ENCODE results near the gene FAM240B. TPM values are rescaled to one million over a fixed set of nuclear protein-coding genes. Genes with fewer than 3 reads are reported as not detected.
A peak's percentile ranks its signal among the peaks of the same experiment; 100 is the strongest.

Gene FAM240B
- total and polyA plus RNA-seq, 9 of the 15 experiments (the other 6 are each of a cell fraction or from before 2014, with no cell fraction given) = not detected

DNA sequence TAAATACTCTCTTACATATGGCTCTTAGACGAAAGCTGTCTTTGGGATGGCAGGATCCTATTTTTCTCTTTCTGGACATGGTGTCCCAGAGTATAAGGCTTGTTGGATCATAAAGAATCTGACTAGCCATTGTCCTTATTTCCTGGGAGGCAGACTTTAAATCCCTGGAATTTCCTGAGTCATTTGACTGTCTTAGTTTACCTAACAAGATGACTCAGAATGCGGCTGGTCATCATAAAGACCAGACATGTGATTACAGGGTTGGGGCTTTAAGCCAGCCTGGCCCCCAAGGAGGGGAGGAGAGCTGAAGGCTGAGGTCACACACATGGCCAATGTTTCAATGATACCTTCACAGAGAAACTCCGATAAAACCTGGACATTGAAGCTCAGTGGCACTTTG is 37.2 kb downstream of the FAM240B start (continued):
- TF ChIP-seq RFX5 (IDR thresholded peaks at IDR 0.05; ENCODE audit: low read depth, low read length) (no peak), DPF2 (IDR thresholded peaks at IDR 0.05) (no peak), XRCC4 (IDR thresholded peaks at IDR 0.05; ENCODE audit: extremely low read depth, insufficient read depth, insufficient read length) (no peak), DEAF1 (CRISPR knock-in tag; IDR thresholded peaks at IDR 0.05) (no peak), ZC3H4 (CRISPR knock-in tag; IDR thresholded peaks at IDR 0.05; ENCODE audit: borderline replicate concordance) (no peak), ZNF133 (CRISPR knock-in tag; IDR thresholded peaks at IDR 0.05) (no peak), FOXJ2 (tag; IDR thresholded peaks at IDR 0.05) (peak; percentile 61; the same call in 1 of the 2 replicates), TCF3 (CRISPR knock-in tag; IDR thresholded peaks at IDR 0.05) (no peak), PCBP1 (IDR thresholded peaks at IDR 0.05; ENCODE audit: low read depth, low read length, poor library complexity, severe bottlenecking) (no peak), MCM2 (IDR thresholded peaks at IDR 0.05; ENCODE audit: low read depth) (no peak), STAG1 (CRISPR knock-in tag; IDR thresholded peaks at IDR 0.05; ENCODE audit: borderline replicate concordance) (no peak), RBM34 (IDR thresholded peaks at IDR 0.05; ENCODE audit: borderline replicate concordance, insufficient read depth, low read length) (no peak), ZNF263 (CRISPR knock-in tag; IDR thresholded peaks at IDR 0.05; ENCODE audit: borderline replicate concordance) (no peak), CBFA2T3 (IDR thresholded peaks at IDR 0.05) (peak; percentile 27; the same call in 1 of the 2 replicates), ZNF518B (CRISPR knock-in tag; IDR thresholded peaks at IDR 0.05) (no peak)
- TF ChIP-seq, protein P1, sequence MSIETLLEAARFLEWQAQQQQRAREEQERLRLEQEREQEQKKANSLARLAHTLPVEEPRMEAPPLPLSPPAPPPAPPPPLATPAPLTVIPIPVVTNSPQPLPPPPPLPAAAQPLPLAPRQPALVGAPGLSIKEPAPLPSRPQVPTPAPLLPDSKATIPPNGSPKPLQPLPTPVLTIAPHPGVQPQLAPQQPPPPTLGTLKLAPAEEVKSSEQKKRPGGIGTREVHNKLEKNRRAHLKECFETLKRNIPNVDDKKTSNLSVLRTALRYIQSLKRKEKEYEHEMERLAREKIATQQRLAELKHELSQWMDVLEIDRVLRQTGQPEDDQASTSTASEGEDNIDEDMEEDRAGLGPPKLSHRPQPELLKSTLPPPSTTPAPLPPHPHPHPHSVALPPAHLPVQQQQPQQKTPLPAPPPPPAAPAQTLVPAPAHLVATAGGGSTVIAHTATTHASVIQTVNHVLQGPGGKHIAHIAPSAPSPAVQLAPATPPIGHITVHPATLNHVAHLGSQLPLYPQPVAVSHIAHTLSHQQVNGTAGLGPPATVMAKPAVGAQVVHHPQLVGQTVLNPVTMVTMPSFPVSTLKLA (conservative IDR thresholded peaks at IDR 0.05) = 0 out of 4 replicates have a peak, but pooled peaks of 1 of the 2 experiments have one; percentile 18

Measured in K562 (cell line).